ENCODE results near the gene PCK1. TPM values are rescaled to one million over a fixed set of nuclear protein-coding genes. Genes with fewer than 3 reads are reported as not detected.

The PCK1 gene
- total and polyA plus RNA-seq, 2 experiments from 2014 or later = not detected

DNA sequence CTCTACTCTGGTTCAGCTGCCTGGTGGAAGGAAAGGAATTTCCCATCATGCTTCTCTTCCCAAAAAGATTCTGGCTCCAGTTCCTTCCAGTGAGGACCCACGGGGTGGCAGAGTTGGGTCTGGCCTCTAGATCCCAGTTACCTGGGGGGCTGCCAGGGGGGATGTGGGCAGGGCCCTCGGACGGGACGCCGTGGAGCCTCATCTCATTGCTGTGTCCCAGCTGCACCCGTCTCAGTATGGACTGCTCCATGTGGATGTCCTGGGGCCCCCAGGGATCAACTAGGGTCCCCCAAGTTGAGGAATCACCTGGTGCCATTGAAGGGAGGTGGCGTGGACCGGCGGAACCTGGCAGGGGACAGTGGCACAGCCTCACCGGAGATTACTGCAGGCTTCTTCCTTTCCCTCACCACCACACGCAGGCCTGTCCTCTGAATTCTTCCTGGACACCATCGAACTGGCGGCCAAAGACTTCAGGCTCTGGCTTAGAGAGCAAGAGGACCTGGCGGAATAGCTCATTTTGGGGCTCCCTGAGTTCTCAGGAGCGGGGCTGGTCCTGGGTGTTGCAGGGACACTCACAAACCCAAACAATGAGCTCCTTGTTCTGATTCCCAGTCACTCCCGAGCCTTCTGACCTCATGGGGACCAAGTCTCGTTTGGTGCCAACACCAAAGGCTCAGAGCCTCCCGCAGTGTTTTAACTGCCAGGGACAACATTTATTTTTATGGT, 50.8 kb downstream of the PCK1 start:
- Histone ChIP-seq H3K36me3 (ENCODE audit: insufficient read depth) (no peaks in the 10 kb centered on the region), H3F3A (replicated peaks; ENCODE audit: low read depth) (no peaks in the 10 kb centered on the region), H3K4me2 (no peak overlapping the region), H3K79me2 (replicated peaks; ENCODE audit: insufficient read depth) (no peaks in the 10 kb centered on the region), H3K4me1 (ENCODE audit: insufficient read depth) (no peaks in the 10 kb centered on the region), H4K20me1 (replicated peaks; ENCODE audit: insufficient read depth) (no peaks in the 10 kb centered on the region), H2AFZ (no peak overlapping the region), H3K27ac (ENCODE audit: low read depth) (no peak overlapping the region), H3K4me3 (no peak overlapping the region), H3K27me3 (ENCODE audit: insufficient read depth) (no peaks in the 10 kb centered on the region), H3K9me2 (ENCODE audit: insufficient read depth) (0 out of 2 replicates have a peak, but pooled peaks cover 2% of the 10 kb centered on the region)
- Mint-ChIP-seq H3K4me3 (no peak overlapping the region), H3K27ac (no peak overlapping the region), H3K36me3 (ENCODE audit: low read depth) (no peaks in the 10 kb centered on the region), H3K9me3 (no peaks in the 10 kb centered on the region), H3K4me1 (no peaks in the 10 kb centered on the region; the same call in 2 of the 3 replicates), H3K27me3 (ENCODE audit: insufficient read depth, low read depth, poor library complexity) (peaks cover 10% of the 10 kb centered on the region)
- TF ChIP-seq EZH2 (IDR thresholded peaks at IDR 0.05; ENCODE audit: low read depth, unreplicated experiment) = no peak
- TF ChIP-seq NANOG (IDR thresholded peaks at IDR 0.05; ENCODE audit: borderline replicate concordance) = no peak
- TF ChIP-seq, protein P1, sequence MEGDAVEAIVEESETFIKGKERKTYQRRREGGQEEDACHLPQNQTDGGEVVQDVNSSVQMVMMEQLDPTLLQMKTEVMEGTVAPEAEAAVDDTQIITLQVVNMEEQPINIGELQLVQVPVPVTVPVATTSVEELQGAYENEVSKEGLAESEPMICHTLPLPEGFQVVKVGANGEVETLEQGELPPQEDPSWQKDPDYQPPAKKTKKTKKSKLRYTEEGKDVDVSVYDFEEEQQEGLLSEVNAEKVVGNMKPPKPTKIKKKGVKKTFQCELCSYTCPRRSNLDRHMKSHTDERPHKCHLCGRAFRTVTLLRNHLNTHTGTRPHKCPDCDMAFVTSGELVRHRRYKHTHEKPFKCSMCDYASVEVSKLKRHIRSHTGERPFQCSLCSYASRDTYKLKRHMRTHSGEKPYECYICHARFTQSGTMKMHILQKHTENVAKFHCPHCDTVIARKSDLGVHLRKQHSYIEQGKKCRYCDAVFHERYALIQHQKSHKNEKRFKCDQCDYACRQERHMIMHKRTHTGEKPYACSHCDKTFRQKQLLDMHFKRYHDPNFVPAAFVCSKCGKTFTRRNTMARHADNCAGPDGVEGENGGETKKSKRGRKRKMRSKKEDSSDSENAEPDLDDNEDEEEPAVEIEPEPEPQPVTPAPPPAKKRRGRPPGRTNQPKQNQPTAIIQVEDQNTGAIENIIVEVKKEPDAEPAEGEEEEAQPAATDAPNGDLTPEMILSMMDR (conservative IDR thresholded peaks at IDR 0.05; ENCODE audit: low read depth in 2 of 2) = no peak
- TF ChIP-seq, protein P2, sequence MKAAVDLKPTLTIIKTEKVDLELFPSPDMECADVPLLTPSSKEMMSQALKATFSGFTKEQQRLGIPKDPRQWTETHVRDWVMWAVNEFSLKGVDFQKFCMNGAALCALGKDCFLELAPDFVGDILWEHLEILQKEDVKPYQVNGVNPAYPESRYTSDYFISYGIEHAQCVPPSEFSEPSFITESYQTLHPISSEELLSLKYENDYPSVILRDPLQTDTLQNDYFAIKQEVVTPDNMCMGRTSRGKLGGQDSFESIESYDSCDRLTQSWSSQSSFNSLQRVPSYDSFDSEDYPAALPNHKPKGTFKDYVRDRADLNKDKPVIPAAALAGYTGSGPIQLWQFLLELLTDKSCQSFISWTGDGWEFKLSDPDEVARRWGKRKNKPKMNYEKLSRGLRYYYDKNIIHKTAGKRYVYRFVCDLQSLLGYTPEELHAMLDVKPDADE (IDR thresholded peaks at IDR 0.05) = no peak
- TF ChIP-seq JUNB (IDR thresholded peaks at IDR 0.05; ENCODE audit: unreplicated experiment) = no peak
- no peak for DNase-seq (ENCODE audit: low spot score)
- no peak for ATAC-seq

DNA sequence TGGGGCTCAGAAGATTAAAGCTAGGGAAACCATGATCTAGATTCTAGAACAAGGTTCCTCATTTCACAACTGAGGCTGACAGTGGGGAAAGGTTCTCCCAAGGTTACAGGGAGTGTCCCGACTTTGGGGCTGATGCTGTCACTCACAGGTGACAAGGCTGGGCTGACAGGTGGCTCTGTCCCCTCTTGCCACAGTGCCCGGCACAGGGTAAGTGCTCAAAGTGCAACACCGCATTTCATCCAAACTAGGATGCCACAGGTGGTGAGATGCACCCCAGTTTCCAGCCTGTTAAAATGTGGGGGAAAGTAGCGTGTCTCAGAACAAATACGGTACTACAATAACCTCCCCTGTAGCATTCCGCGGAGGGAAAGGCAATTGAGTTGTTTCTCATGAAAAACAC, 51.5 kb downstream of the PCK1 start:
- no peaks in the 10 kb centered on the region for H4K20me1 ChIP-seq (replicated peaks; ENCODE audit: insufficient read depth)
- H3K9me2 ChIP-seq (ENCODE audit: insufficient read depth) = 0 out of 2 replicates have a peak, but pooled peaks cover 2% of the 10 kb centered on the region
- H3K79me2 ChIP-seq (replicated peaks; ENCODE audit: insufficient read depth) = no peaks in the 10 kb centered on the region
- no peak overlapping the region for H3K4me3 ChIP-seq
- no peak for ATAC-seq
- no peaks in the 10 kb centered on the region for H3K36me3 ChIP-seq (ENCODE audit: insufficient read depth)
- no peaks in the 10 kb centered on the region; the same call in 2 of the 3 replicates for H3K4me1 Mint-ChIP-seq
- TF ChIP-seq, protein P2 (IDR thresholded peaks at IDR 0.05) = no peak
- no peak for TF ChIP-seq EZH2phosphoT487 (IDR thresholded peaks at IDR 0.05; ENCODE audit: unreplicated experiment)
- TF ChIP-seq, protein P1 (conservative IDR thresholded peaks at IDR 0.05; ENCODE audit: low read depth in 2 of 2) = no peak
- no peak for TF ChIP-seq POLR2AphosphoS5 (IDR thresholded peaks at IDR 0.05; ENCODE audit: low read depth)
- H3F3A ChIP-seq (replicated peaks; ENCODE audit: low read depth) = no peaks in the 10 kb centered on the region
- no peaks in the 10 kb centered on the region; the same call in 2 of the 3 replicates for H3K9me3 Mint-ChIP-seq
- H3K27me3 ChIP-seq (ENCODE audit: insufficient read depth) = no peaks in the 10 kb centered on the region
- no peak overlapping the region for H3K4me2 ChIP-seq
- no peak overlapping the region for H3K27ac ChIP-seq (ENCODE audit: low read depth)
- no peaks in the 10 kb centered on the region for H3K36me3 Mint-ChIP-seq (ENCODE audit: low read depth)
- no peak overlapping the region for H2AFZ ChIP-seq
- no peak overlapping the region for H3K4me3 Mint-ChIP-seq
- H3K27ac Mint-ChIP-seq = no peak overlapping the region
- DNase-seq (ENCODE audit: low spot score) = no peak
- no peaks in the 10 kb centered on the region for H3K4me1 ChIP-seq (ENCODE audit: insufficient read depth)
- peaks cover 10% of the 10 kb centered on the region for H3K27me3 Mint-ChIP-seq (ENCODE audit: insufficient read depth, low read depth, poor library complexity)
